Neuronal stem cell (in vitro differentiated cells): Measurements from ENCODE around the gene SAP30L.

ENCODE experiments used
- DNase-seq: peaks from one replicate; pipeline ENCODE4 v3.0.0-alpha.2; 2013; ENCODE audit warnings: low spot score
- H2AFZ ChIP-seq: one replicate; pipeline ENCODE4 v1.6.1; 2013; ENCODE audit warnings: mild to moderate bottlenecking, low read length, inconsistent platforms
- H2AK5ac ChIP-seq: 2 replicates; pipeline ENCODE4 v1.6.1; 2013; ENCODE audit warnings: low read depth, mild to moderate bottlenecking, inconsistent platforms, low read length, moderate library complexity, mixed read lengths
- H2BK120ac ChIP-seq: 2 replicates; pipeline ENCODE4 v1.6.1; 2013; ENCODE audit warnings: low read depth, mild to moderate bottlenecking, inconsistent platforms, low read length, moderate library complexity, mixed read lengths
- H2BK12ac ChIP-seq: one replicate; pipeline ENCODE4 v1.6.1; 2013; ENCODE audit warnings: low read length, inconsistent platforms
- H2BK15ac ChIP-seq: 2 replicates; pipeline ENCODE4 v1.6.1; 2013; ENCODE audit warnings: mild to moderate bottlenecking, low read length, inconsistent platforms, mixed read lengths
- H2BK5ac ChIP-seq: one replicate; pipeline ENCODE4 v1.6.1; 2013; ENCODE audit warnings: inconsistent platforms, mild to moderate bottlenecking, low read length, moderate library complexity
- H3K14ac ChIP-seq: one replicate; pipeline ENCODE4 v1.6.1; 2013; ENCODE audit warnings: low read length, inconsistent platforms
- H3K18ac ChIP-seq: 2 replicates; pipeline ENCODE4 v1.6.1; 2013; ENCODE audit warnings: low read length, inconsistent platforms
- H3K23ac ChIP-seq: 2 replicates; pipeline ENCODE4 v1.6.1; 2013; ENCODE audit warnings: low read depth, mild to moderate bottlenecking, mixed read lengths, low read length, inconsistent platforms; ENCODE audit not compliant: poor library complexity
- H3K27ac ChIP-seq: replicated peaks from 3 replicates; pipeline ENCODE4 v1.5.1; 2013; ENCODE audit warnings: low read length, inconsistent platforms
- H3K27me3 ChIP-seq, 3 experiments: 2 replicates each; pipeline ENCODE4 v1.6.1; 2013; ENCODE audit warnings: low read length in 3 of 3, mild to moderate bottlenecking in 2 of 3, inconsistent platforms in 1 of 3, low read depth in 1 of 3, mixed read lengths in 1 of 3, moderate library complexity in 1 of 3; ENCODE audit not compliant: control insufficient read depth in 3 of 3, insufficient read depth in 3 of 3
- H3K36me3 ChIP-seq, 2 donors: replicated peaks in 1 of 2; 2 replicates each; pipeline ENCODE4 v1.6.1; 2013; ENCODE audit warnings: low read length in 2 of 2; ENCODE audit not compliant: control insufficient read depth in 2 of 2, insufficient read depth in 2 of 2
- H3K4ac ChIP-seq: 2 replicates; pipeline ENCODE4 v1.6.1; 2013; ENCODE audit warnings: inconsistent platforms, mild to moderate bottlenecking, low read length, moderate library complexity
- H3K4me1 ChIP-seq, 2 donors: 1 replicate in 1 of 2; 2 replicates in 1 of 2; pipeline ENCODE4 v1.6.1; 2013; ENCODE audit warnings: low read length in 2 of 2, low read depth in 1 of 2; ENCODE audit not compliant: control insufficient read depth in 2 of 2, insufficient read depth in 1 of 2
- H3K4me2 ChIP-seq: one replicate; pipeline ENCODE4 v1.6.1; 2013; ENCODE audit warnings: mild to moderate bottlenecking, low read length, inconsistent platforms; ENCODE audit not compliant: insufficient read depth, poor library complexity, severe bottlenecking
- H3K4me3 ChIP-seq, 2 donors: 2 replicates each; pipeline ENCODE4 v1.5.1; 2013; ENCODE audit warnings: low read length in 2 of 2, mild to moderate bottlenecking in 2 of 2, inconsistent platforms in 1 of 2, moderate library complexity in 1 of 2
- H3K79me1 ChIP-seq: one replicate; pipeline ENCODE4 v1.6.1; 2013; ENCODE audit warnings: low read depth, mild to moderate bottlenecking, inconsistent platforms, low read length, moderate library complexity
- H3K9ac ChIP-seq: one replicate; pipeline ENCODE4 v1.6.1; 2013; ENCODE audit warnings: mild to moderate bottlenecking, low read depth, low read length, inconsistent platforms; ENCODE audit not compliant: poor library complexity
- H3K9me3 ChIP-seq, 2 donors: replicated peaks in 1 of 2; 2 replicates each; pipeline versions ENCODE3 to v1.6.1; 2013; ENCODE audit warnings: low read length in 2 of 2, mild to moderate bottlenecking in 2 of 2, inconsistent platforms in 1 of 2, low read depth in 1 of 2, mixed read lengths in 1 of 2, moderate library complexity in 1 of 2; ENCODE audit not compliant: control insufficient read depth in 2 of 2, insufficient read depth in 1 of 2
- H4K8ac ChIP-seq: one replicate; pipeline ENCODE4 v1.6.1; 2013; ENCODE audit warnings: low read depth, mild to moderate bottlenecking, inconsistent platforms, low read length, moderate library complexity
- H4K91ac ChIP-seq: one replicate; pipeline ENCODE4 v1.6.1; 2013; ENCODE audit warnings: low read length, low read depth, mild to moderate bottlenecking, inconsistent platforms; ENCODE audit not compliant: poor library complexity
- WGBS, 2 donors: extraction: QIAGEN DNeasy Blood & Tissue Kit; methylation state at CpG; one replicate each; pipeline ENCODE4 v1.1.7; 2013; ENCODE audit warnings: missing lambda C conversion rate in 2 of 2, mixed read lengths in 1 of 2; ENCODE audit not compliant: insufficient read length in 2 of 2, insufficient replicate concordance in 1 of 2; ENCODE audit errors: extremely low coverage in 2 of 2; 5-methylcytosine and 5-hydroxymethylcytosine counted together

Gene SAP30L

GRCh38 chr5:154415114-154415513, 30.7 kb upstream of the SAP30L start:
- Histone ChIP-seq H3K18ac (no peak overlapping the region), H3K9ac (no peak overlapping the region), H3K9me3 (no peaks in the 10 kb centered on the region), H3K36me3 (peaks cover 4 to 92% of the 10 kb centered on the region in 2 donors), H3K79me1 (no peaks in the 10 kb centered on the region), H3K27me3 (no peaks in the 10 kb centered on the region), H3K23ac (no peak overlapping the region), H3K4me1 (no peaks in the 10 kb centered on the region), H4K8ac (no peak overlapping the region), H2BK5ac (no peak overlapping the region), H2AFZ (no peak overlapping the region), H2AK5ac (no peak overlapping the region), H2BK120ac (no peak overlapping the region), H3K4me3 (no peak overlapping the region), H3K14ac (no peak overlapping the region), H3K27ac (no peak overlapping the region), H3K4ac (no peak overlapping the region), H2BK12ac (no peak overlapping the region), H3K4me2 (no peak overlapping the region), H2BK15ac (no peak overlapping the region), H4K91ac (no peak overlapping the region)
- no CpG with 5 or more reads among the region's 6 CpGs for WGBS, 2 donors
- DNase-seq: no peak

GRCh38 chr5:154418344-154418820, 27.4 kb upstream of the SAP30L start:
- H3K9me3 ChIP-seq: peaks cover 0 to 11% of the 10 kb centered on the region in 2 donors
- no CpG with 5 or more reads among the region's 5 CpGs for WGBS, 2 donors

DNA sequence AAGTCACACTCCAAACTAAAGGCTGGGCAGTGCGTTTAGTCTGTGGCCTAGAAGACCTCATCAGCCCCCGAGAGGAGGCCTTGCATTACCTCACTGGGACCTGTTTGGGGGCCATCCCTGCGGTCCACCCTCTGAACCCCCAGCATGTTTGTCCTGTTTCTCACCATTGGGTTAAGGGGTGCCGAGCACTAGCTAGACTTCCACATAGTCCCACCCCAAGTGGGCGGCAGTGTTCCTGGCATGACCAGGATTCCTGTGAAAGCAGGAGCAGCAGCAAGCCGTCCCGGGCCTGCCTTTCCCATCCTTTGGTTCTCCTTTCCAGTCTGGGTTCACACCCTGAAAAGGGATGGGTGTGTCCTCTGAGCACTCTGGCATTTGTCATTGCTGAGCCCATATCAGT, 26.6 kb upstream of the SAP30L start:
- H3K9me3 ChIP-seq: peaks cover 0 to 15% of the 10 kb centered on the region in 2 donors
- no peak for DNase-seq
- WGBS, 2 donors: no CpG with 5 or more reads among the region's 7 CpGs

More at GRCh38 chr5:154418344-154418820, 27.4 kb upstream of the SAP30L start:
- Histone ChIP-seq H2AK5ac (no peak overlapping the region), H2BK15ac (no peak overlapping the region), H4K8ac (no peak overlapping the region), H3K36me3 (peaks cover 4 to 59% of the 10 kb centered on the region in 2 donors), H3K4me3 (no peak overlapping the region), H3K14ac (no peak overlapping the region), H2AFZ (no peak overlapping the region), H4K91ac (no peak overlapping the region), H3K23ac (no peak overlapping the region), H3K4me1 (no peaks in the 10 kb centered on the region), H2BK120ac (no peak overlapping the region), H2BK5ac (no peak overlapping the region), H3K4ac (no peak overlapping the region), H3K9ac (no peak overlapping the region), H3K27me3 (no peaks in the 10 kb centered on the region), H3K4me2 (no peak overlapping the region), H2BK12ac (no peak overlapping the region), H3K27ac (no peak overlapping the region), H3K18ac (no peak overlapping the region), H3K79me1 (no peaks in the 10 kb centered on the region)
- no peak for DNase-seq

GRCh38 chr5:154421868-154422267, 23.9 kb upstream of the SAP30L start:
- Histone ChIP-seq H3K4me2 (no peak overlapping the region), H3K9ac (no peak overlapping the region), H3K36me3 (peaks cover 0 to 28% of the 10 kb centered on the region in 2 donors), H3K27me3 (no peaks in the 10 kb centered on the region), H3K14ac (no peak overlapping the region), H4K8ac (no peak overlapping the region), H2BK12ac (no peak overlapping the region), H3K4me1 (no peaks in the 10 kb centered on the region), H2BK120ac (no peak overlapping the region), H3K9me3 (peaks cover 0 to 15% of the 10 kb centered on the region in 2 donors), H3K23ac (no peak overlapping the region), H4K91ac (no peak overlapping the region), H3K4me3 (no peak overlapping the region), H2AFZ (no peak overlapping the region), H2AK5ac (no peak overlapping the region), H3K79me1 (no peaks in the 10 kb centered on the region), H3K18ac (no peak overlapping the region), H2BK5ac (no peak overlapping the region), H3K4ac (no peak overlapping the region), H3K27ac (no peak overlapping the region), H2BK15ac (no peak overlapping the region)
- no peak for DNase-seq
- WGBS, 2 donors: no CpG with 5 or more reads among the region's 1 CpG

More for the DNA sequence above, 26.6 kb upstream of the SAP30L start:
- H3K23ac ChIP-seq: no peak overlapping the region
- H3K9ac ChIP-seq: no peak overlapping the region
- no peak overlapping the region for H2BK120ac ChIP-seq
- no peak overlapping the region for H3K4me3 ChIP-seq
- H3K27ac ChIP-seq: no peak overlapping the region
- no peak overlapping the region for H3K14ac ChIP-seq
- no peak overlapping the region for H4K91ac ChIP-seq
- H2AK5ac ChIP-seq: no peak overlapping the region
- H2BK12ac ChIP-seq: no peak overlapping the region
- H3K4me2 ChIP-seq: no peak overlapping the region
- H3K18ac ChIP-seq: no peak overlapping the region
- H3K79me1 ChIP-seq: no peaks in the 10 kb centered on the region
- no peaks in the 10 kb centered on the region for H3K27me3 ChIP-seq
- no peak overlapping the region for H2BK5ac ChIP-seq
- H3K36me3 ChIP-seq: peaks cover 4 to 52% of the 10 kb centered on the region in 2 donors
- H2AFZ ChIP-seq: no peak overlapping the region
- H3K4me1 ChIP-seq: no peaks in the 10 kb centered on the region
- no peak overlapping the region for H2BK15ac ChIP-seq
- H4K8ac ChIP-seq: no peak overlapping the region
- H3K4ac ChIP-seq: no peak overlapping the region
